ENCODE measurements around the gene FJX1. TPM values are rescaled to one million over a fixed set of nuclear protein-coding genes. Genes with fewer than 3 reads are reported as not detected.
"Not testable (repeated sequence)": the region's sequence is repeated elsewhere in the genome, so short reads cannot be mapped to it uniquely, and the experiment has no call there.

FJX1 gene
- polyA plus RNA-seq, 1 experiment, result 4.8 TPM

- H3K27ac ChIP-seq (ENCODE audit: low read depth, low read length), result peak overlapping the region; percentile 84
These were observed 45.1 kb downstream of the FJX1 start for GRCh38 chr11:35663408-35663702.

GRCh38 chr11:35664977-35665441 lies 46.7 kb downstream of the FJX1 start:
- ChIA-PET CTCF (no interaction called here), POLR2A (no interaction called here)
- Histone ChIP-seq H3K27ac (ENCODE audit: low read depth, low read length) (no peak overlapping the region), H3K4me3 (ENCODE audit: low read depth, low read length) (no peak overlapping the region), H3K27me3 (ENCODE audit: control insufficient read depth, insufficient read depth, low read length) (no peaks in the 10 kb centered on the region), H3K9me3 (ENCODE audit: control insufficient read depth, insufficient read depth, low read length) (peaks cover 10% of the 10 kb centered on the region)
- DNase-seq (ENCODE audit: low read depth, low spot score), result no peak
- no peak for TF ChIP-seq CTCF (IDR thresholded peaks at IDR 0.05; ENCODE audit: low read depth, low read length)

More at GRCh38 chr11:35663408-35663702, 45.1 kb downstream of the FJX1 start:
- Histone ChIP-seq H3K9me3 (ENCODE audit: control insufficient read depth, insufficient read depth, low read length) (peaks cover 10% of the 10 kb centered on the region), H3K4me3 (ENCODE audit: low read depth, low read length) (peak overlapping the region; percentile 82), H3K27me3 (ENCODE audit: control insufficient read depth, insufficient read depth, low read length) (no peaks in the 10 kb centered on the region)
- POLR2A ChIA-PET, result no interaction called here
- DNase-seq (ENCODE audit: low read depth, low spot score), result no peak
- CTCF ChIA-PET, result no interaction called here
- no peak for TF ChIP-seq CTCF (IDR thresholded peaks at IDR 0.05; ENCODE audit: low read depth, low read length)

GRCh38 chr11:35667257-35667656 lies 49.0 kb downstream of the FJX1 start:
- H3K9me3 ChIP-seq (ENCODE audit: control insufficient read depth, insufficient read depth, low read length), result peaks cover 10% of the 10 kb centered on the region
- H3K27ac ChIP-seq (ENCODE audit: low read depth, low read length), result no peak overlapping the region
- H3K27me3 ChIP-seq (ENCODE audit: control insufficient read depth, insufficient read depth, low read length), result no peaks in the 10 kb centered on the region
- H3K4me3 ChIP-seq (ENCODE audit: low read depth, low read length), result no peak overlapping the region
- ChIA-PET POLR2A (no interaction called here), CTCF (no interaction called here)
- no peak for TF ChIP-seq CTCF (IDR thresholded peaks at IDR 0.05; ENCODE audit: low read depth, low read length)
- DNase-seq (ENCODE audit: low read depth, low spot score), result no peak

GRCh38 chr11:35668350-35668749 lies 50.1 kb downstream of the FJX1 start:
- H3K4me3 ChIP-seq (ENCODE audit: low read depth, low read length); DNase-seq (ENCODE audit: low read depth, low spot score); H3K27me3 ChIP-seq (ENCODE audit: control insufficient read depth, insufficient read depth, low read length); H3K27ac ChIP-seq (ENCODE audit: low read depth, low read length); H3K9me3 ChIP-seq (ENCODE audit: control insufficient read depth, insufficient read depth, low read length); POLR2A ChIA-PET: not testable (repeated sequence)
- CTCF ChIA-PET, result interaction anchor here (0.6 kb wide), 1 partner anchor 749 kb away, joined by 3 read pairs; no protein-coding TSS in a partner anchor

Other genes starting within 250 kb of the FJX1 start
- 0.97 and 1.1 TPM in 2 replicates for gene SLC1A2, start 198.9 kb upstream of the FJX1 start, polyA plus RNA-seq (2011; rRNA removed)
- 215 and 247 TPM in 2 replicates for gene PAMR1, start 92.8 kb upstream of the FJX1 start, polyA plus RNA-seq (2011; rRNA removed)
- gene TRIM44, start 44.3 kb downstream of the FJX1 start, polyA plus RNA-seq (2011; rRNA removed), result 70.7 and 82.6 TPM in 2 replicates

Measured in AG04450 (cell line).